ENCODE results near the gene ARHGAP10.
"Not testable (repeated sequence)": the region's sequence is repeated elsewhere in the genome, so short reads cannot be mapped to it uniquely, and the experiment has no call there.

ARHGAP10 gene

GRCh38 chr4:147847751-147848590 is 116.1 kb downstream of the ARHGAP10 start:
- DNase-seq (ENCODE audit: low read depth): no peak

- DNase-seq (ENCODE audit: low read depth): no peak
Observed at GRCh38 chr4:147848634-147849033, 116.7 kb downstream of the ARHGAP10 start.

GRCh38 chr4:147851135-147851534 is 119.2 kb downstream of the ARHGAP10 start:
- DNase-seq (ENCODE audit: low read depth): no peak

- DNase-seq (ENCODE audit: low read depth): no peak
Observed at GRCh38 chr4:147853706-147854105, 121.8 kb downstream of the ARHGAP10 start.

- no peak for DNase-seq (ENCODE audit: low read depth)
Observed at GRCh38 chr4:147854154-147854553, 122.3 kb downstream of the ARHGAP10 start.

GRCh38 chr4:147855571-147856009 is 123.7 kb downstream of the ARHGAP10 start:
- no peak for DNase-seq (ENCODE audit: low read depth)

GRCh38 chr4:147860960-147861359 is 129.1 kb downstream of the ARHGAP10 start:
- no peak for DNase-seq (ENCODE audit: low read depth)

GRCh38 chr4:147862043-147862692 is 130.3 kb downstream of the ARHGAP10 start:
- no peak for DNase-seq (ENCODE audit: low read depth)

GRCh38 chr4:147863111-147863747 is 131.3 kb downstream of the ARHGAP10 start:
- no peak for DNase-seq (ENCODE audit: low read depth)

GRCh38 chr4:147863808-147864472 is 132.1 kb downstream of the ARHGAP10 start:
- DNase-seq (ENCODE audit: low read depth): no peak

- DNase-seq (ENCODE audit: low read depth): no peak
Observed at GRCh38 chr4:147864607-147865006, 132.7 kb downstream of the ARHGAP10 start.

- no peak for DNase-seq (ENCODE audit: low read depth)
Observed at GRCh38 chr4:147865926-147866325, 134.0 kb downstream of the ARHGAP10 start.

- peak; percentile 82 for DNase-seq (ENCODE audit: low read depth)
Observed at GRCh38 chr4:147866532-147867271, 134.8 kb downstream of the ARHGAP10 start.

GRCh38 chr4:147874109-147874508 is 142.2 kb downstream of the ARHGAP10 start:
- DNase-seq (ENCODE audit: low read depth): no peak

GRCh38 chr4:147877308-147877771 is 145.5 kb downstream of the ARHGAP10 start:
- no peak for DNase-seq (ENCODE audit: low read depth)

- no peak for DNase-seq (ENCODE audit: low read depth)
Observed at GRCh38 chr4:147879676-147880075, 147.8 kb downstream of the ARHGAP10 start.

GRCh38 chr4:147880511-147880910 is 148.6 kb downstream of the ARHGAP10 start:
- DNase-seq (ENCODE audit: low read depth): no peak

- DNase-seq (ENCODE audit: low read depth): no peak
Observed at GRCh38 chr4:147884536-147884935, 152.6 kb downstream of the ARHGAP10 start.

- not testable (repeated sequence) for DNase-seq (ENCODE audit: low read depth)
Observed at GRCh38 chr4:147885216-147885615, 153.3 kb downstream of the ARHGAP10 start.

- DNase-seq (ENCODE audit: low read depth): no peak
Observed at GRCh38 chr4:147891476-147892115, 159.7 kb downstream of the ARHGAP10 start.

- no peak for DNase-seq (ENCODE audit: low read depth)
Observed at GRCh38 chr4:147899512-147899911, 167.6 kb downstream of the ARHGAP10 start.
